NCI-H146 treated with DMSO at 0.1 percent for 48 hours (cell line): ENCODE measurements around the gene DGKG.

Experiments used
- DNase-seq: peaks from one replicate; lab custom pipeline; 2025; ENCODE audit not compliant: unreplicated experiment; lab: John Stamatoyannopoulos, UW

The DGKG gene

GRCh38 chr3:186150041-186150830, 211.8 kb downstream of the DGKG start:
- no peak for DNase-seq

- DNase-seq: no peak
Observed at GRCh38 chr3:186149319-186149960, 212.6 kb downstream of the DGKG start.

GRCh38 chr3:186144257-186144656, 217.8 kb downstream of the DGKG start:
- DNase-seq: no peak

GRCh38 chr3:186143250-186143649, 218.8 kb downstream of the DGKG start:
- DNase-seq: no peak

- DNase-seq: no peak
Observed at GRCh38 chr3:186142393-186142932, 219.6 kb downstream of the DGKG start.

- DNase-seq: no peak
Observed at GRCh38 chr3:186141790-186142189, 220.2 kb downstream of the DGKG start.

GRCh38 chr3:186138272-186138981, 223.6 kb downstream of the DGKG start:
- no peak for DNase-seq

GRCh38 chr3:186137051-186137685, 224.9 kb downstream of the DGKG start:
- DNase-seq: no peak

- DNase-seq: no peak
Observed at GRCh38 chr3:186133980-186134379, 228.1 kb downstream of the DGKG start.

GRCh38 chr3:186132487-186132886, 229.5 kb downstream of the DGKG start:
- no peak for DNase-seq

GRCh38 chr3:186129206-186129605, 232.8 kb downstream of the DGKG start:
- no peak for DNase-seq

- DNase-seq: no peak
Observed at GRCh38 chr3:186128158-186128557, 233.9 kb downstream of the DGKG start.

- no peak for DNase-seq
Observed at GRCh38 chr3:186127463-186127862, 234.6 kb downstream of the DGKG start.

- no peak for DNase-seq
Observed at GRCh38 chr3:186125118-186125517, 236.9 kb downstream of the DGKG start.

- no peak for DNase-seq
Observed at GRCh38 chr3:186124592-186124991, 237.4 kb downstream of the DGKG start.

GRCh38 chr3:186123012-186123411, 239.0 kb downstream of the DGKG start:
- no peak for DNase-seq

- no peak for DNase-seq
Observed at GRCh38 chr3:186121968-186122367, 240.1 kb downstream of the DGKG start.

GRCh38 chr3:186121278-186121677, 240.8 kb downstream of the DGKG start:
- DNase-seq: no peak

- no peak for DNase-seq
Observed at GRCh38 chr3:186119499-186119898, 242.5 kb downstream of the DGKG start.

GRCh38 chr3:186118692-186119091, 243.3 kb downstream of the DGKG start:
- DNase-seq: no peak

GRCh38 chr3:186117521-186118134, 244.4 kb downstream of the DGKG start:
- DNase-seq: no peak
